ENCODE results near the gene PURA.

PURA gene

GRCh38 chr5:140159014-140159927 is 45.4 kb downstream of the PURA start:
- DNase-seq (ENCODE audit: low read depth in 2 of 2) = no peak

- no peak for DNase-seq (ENCODE audit: low read depth in 2 of 2)
These were observed 48.4 kb downstream of the PURA start for GRCh38 chr5:140162275-140162674.

- DNase-seq (ENCODE audit: low read depth in 2 of 2) = no peak
These were observed 48.9 kb downstream of the PURA start for GRCh38 chr5:140162781-140163180.

- DNase-seq (ENCODE audit: low read depth in 2 of 2) = no peak
These were observed 51.4 kb downstream of the PURA start for GRCh38 chr5:140165101-140165922.

- no peak for DNase-seq (ENCODE audit: low read depth in 2 of 2)
These were observed 52.0 kb downstream of the PURA start for GRCh38 chr5:140165923-140166270.

- no peak for DNase-seq (ENCODE audit: low read depth in 2 of 2)
These were observed 53.0 kb downstream of the PURA start for GRCh38 chr5:140166911-140167310.

GRCh38 chr5:140168371-140168770 is 54.5 kb downstream of the PURA start:
- no peak for DNase-seq (ENCODE audit: low read depth in 2 of 2)

GRCh38 chr5:140169410-140169809 is 55.5 kb downstream of the PURA start:
- no peak for DNase-seq (ENCODE audit: low read depth in 2 of 2)

- DNase-seq (ENCODE audit: low read depth in 2 of 2) = no peak
These were observed 58.6 kb downstream of the PURA start for GRCh38 chr5:140172483-140172882.

GRCh38 chr5:140174014-140174413 is 60.1 kb downstream of the PURA start:
- no peak for DNase-seq (ENCODE audit: low read depth in 2 of 2)

- peak; percentile 91 to 92 for DNase-seq (ENCODE audit: low read depth in 2 of 2)
These were observed 60.8 kb downstream of the PURA start, which contains the start of gene CYSTM1 for GRCh38 chr5:140174465-140175366. CYSTM1 (plus strand) TSS chr5:140175188; CDS start chr5:140194466, 19,278 bp downstream.
